HepG2 (cell line): Measurements from ENCODE around the gene CIBAR2. TPM values are rescaled to one million over a fixed set of nuclear protein-coding genes. Genes with fewer than 3 reads are reported as not detected.

Source experiments
- ATF1 ChIP-seq: IDR thresholded peaks from 2 replicates; pipeline ENCODE4 v1.6.1; 2016; ENCODE audit warnings: mild to moderate bottlenecking, control low read depth
- HNRNPL ChIP-seq: fragments of 200-400 bp; formaldehyde crosslinking; IDR thresholded peaks from 2 replicates; pipeline ENCODE4 v1.6.1; 2017; ENCODE audit warnings: mild to moderate bottlenecking, low read depth, low read length
- PHF5A ChIP-seq: IDR thresholded peaks from one replicate; pipeline ENCODE4 v1.6.1; 2018; ENCODE audit warnings: low read depth, missing genetic modification reagents; ENCODE audit not compliant: unreplicated experiment
- SMAD1 ChIP-seq: sonication (generic); formaldehyde crosslinking; IDR thresholded peaks from 2 replicates; pipeline ENCODE4 v1.4.0; 2020; ENCODE audit warnings: missing genetic modification reagents, low read depth, mild to moderate bottlenecking, borderline replicate concordance
- SNRNP70 ChIP-seq: fragments of 200-400 bp; formaldehyde crosslinking; IDR thresholded peaks from 2 replicates; pipeline ENCODE4 v1.6.1; 2017; ENCODE audit warnings: mild to moderate bottlenecking, low read depth, low read length, moderate library complexity
- TBP ChIP-seq: sonication (generic); formaldehyde crosslinking; IDR thresholded peaks from 2 replicates; pipeline ENCODE4 v1.5.0; 2020; ENCODE audit warnings: missing genetic modification reagents
- TCF7 ChIP-seq: sonication (generic); IDR thresholded peaks from 2 replicates; pipeline ENCODE4 v1.6.1; 2016; ENCODE audit warnings: antibody characterized with exemption, low read depth
- TERF1 ChIP-seq: sonication (generic); formaldehyde crosslinking; IDR thresholded peaks from 2 replicates; pipeline ENCODE4 v1.8.0; 2022; ENCODE audit warnings: mild to moderate bottlenecking, missing genetic modification reagents, moderate library complexity
- TFAP4 ChIP-seq: sonication (generic); IDR thresholded peaks from 2 replicates; pipeline ENCODE4 v1.6.1; 2016; ENCODE audit warnings: low read depth, borderline replicate concordance
- WIZ ChIP-seq: sonication (generic); formaldehyde crosslinking; IDR thresholded peaks from 2 replicates; pipeline ENCODE4 v1.5.1; 2020; ENCODE audit warnings: mild to moderate bottlenecking, missing genetic modification reagents
- ZBTB39 ChIP-seq: sonication (generic); formaldehyde crosslinking; IDR thresholded peaks from 2 replicates; pipeline ENCODE4 v1.5.0; 2020; ENCODE audit warnings: missing genetic modification reagents
- ZC3H13 ChIP-seq: sonication (generic); formaldehyde crosslinking; IDR thresholded peaks from 2 replicates; pipeline ENCODE4 v1.8.1; 2023; ENCODE audit warnings: mild to moderate bottlenecking, missing genetic modification reagents, moderate library complexity
- ZFP36 ChIP-seq: fragments of 150-350 bp; IDR thresholded peaks from 2 replicates; pipeline ENCODE4 v1.6.1; 2018; ENCODE audit warnings: borderline replicate concordance, low read length, low read depth; ENCODE audit not compliant: partially characterized antibody
- ZNF34 ChIP-seq: sonication (generic); formaldehyde crosslinking; IDR thresholded peaks from 2 replicates; pipeline ENCODE4 v1.4.0; 2020; ENCODE audit warnings: mild to moderate bottlenecking, missing genetic modification reagents, borderline replicate concordance
- ZNF547 ChIP-seq: sonication (generic); formaldehyde crosslinking; IDR thresholded peaks from 2 replicates; pipeline ENCODE4 v1.5.1; 2020; ENCODE audit warnings: mild to moderate bottlenecking, missing genetic modification reagents
- ZNF766 ChIP-seq: sonication (generic); formaldehyde crosslinking; IDR thresholded peaks from 2 replicates; pipeline ENCODE4 v1.5.0; 2020; ENCODE audit warnings: missing genetic modification reagents, borderline replicate concordance
- ZNF792 ChIP-seq: IDR thresholded peaks from 2 replicates; pipeline ENCODE4 v1.6.1; 2016
- polyA plus RNA-seq, 8 experiments: library from polyadenylated mRNA; depleted of rRNA in 3 of 8; stranded (reverse) in 7 of 8; unstranded in 1 of 8; fragments of >200 nt; fragmentation: Illumina TruSeq in 4 of 8; extraction: Trizol in 4 of 8; gene quantifications; 2 replicates each; pipeline versions ENCODE4 v1.2.1 to v1.2.3, GENCODE V29; 2011 to 2016; ENCODE audit warnings: low read depth in 4 of 8, missing spikeins in 1 of 8, mixed read lengths in 1 of 8; ENCODE audit not compliant: insufficient read depth in 1 of 8
- total RNA-seq, 5 experiments: library from RNA; depleted of rRNA; stranded (reverse); fragments of >200 nt; fragmentation: Illumina TruSeq; extraction: Trizol; gene quantifications; 2 replicates each; pipeline ENCODE4 v1.2.3, GENCODE V29; 2016; ENCODE audit warnings: low read depth in 1 of 5
- TF ChIP-seq, protein P1 (sequence below): sonication (generic); formaldehyde crosslinking; IDR thresholded peaks from 2 replicates; pipeline ENCODE4 v1.8.0; 2023; ENCODE audit warnings: mild to moderate bottlenecking, missing genetic modification reagents
- TF ChIP-seq, protein P2 (sequence below): sonication (generic); formaldehyde crosslinking; IDR thresholded peaks from 2 replicates; pipeline ENCODE4 v1.4.0; 2020; ENCODE audit warnings: missing genetic modification reagents, mild to moderate bottlenecking, borderline replicate concordance
- TF ChIP-seq, protein P3 (sequence below): sonication (generic); formaldehyde crosslinking; IDR thresholded peaks from 2 replicates; pipeline ENCODE4 v1.4.0; 2020; ENCODE audit warnings: mild to moderate bottlenecking, missing genetic modification reagents

CIBAR2 gene
- total and polyA plus RNA-seq, 2 of the 13 experiments (the other 11 are each of a cell fraction or from before 2014, with no cell fraction given): not detected

DNA sequence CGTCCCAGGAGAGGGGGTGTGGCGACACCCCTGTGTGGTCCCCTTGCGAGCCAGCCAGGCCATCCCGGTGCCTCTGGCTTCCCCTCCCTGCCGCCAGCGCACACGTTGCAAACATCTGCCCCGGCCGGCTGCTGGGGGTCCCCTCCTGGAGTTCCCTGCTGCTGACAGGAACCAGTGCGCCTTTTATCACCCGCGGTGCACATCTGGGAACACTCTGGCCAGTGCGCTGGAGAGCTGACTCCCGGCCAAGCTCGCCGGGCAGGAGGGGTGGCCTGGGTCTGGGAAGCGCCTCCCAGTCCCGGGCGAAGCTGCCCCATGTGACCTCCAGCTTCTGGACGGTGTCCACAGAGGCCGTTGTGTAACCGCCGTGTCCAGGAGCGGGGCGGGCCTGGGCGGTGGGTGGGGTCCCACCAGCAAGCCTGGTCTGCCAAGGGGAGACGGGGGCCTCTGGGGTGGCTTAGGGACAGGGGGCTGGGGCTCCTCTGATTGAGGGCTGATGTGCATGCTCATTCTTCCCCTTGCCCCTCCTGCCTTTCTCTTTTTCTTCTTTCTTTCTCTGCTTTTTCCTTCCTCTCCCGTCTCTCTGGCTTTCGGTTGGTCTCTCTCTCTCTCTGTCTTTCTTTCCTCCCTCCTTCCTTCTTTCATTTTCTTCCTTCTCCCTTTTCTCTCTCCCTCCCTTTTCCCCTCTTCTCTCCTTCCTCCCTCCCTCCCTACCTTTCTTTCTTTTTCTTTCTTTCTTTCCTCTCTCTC is 25.2 kb upstream of the CIBAR2 start (continued):
- peak; percentile 62; the same call in 1 of the 2 replicates for TF ChIP-seq TFAP4
- TF ChIP-seq, protein P1, sequence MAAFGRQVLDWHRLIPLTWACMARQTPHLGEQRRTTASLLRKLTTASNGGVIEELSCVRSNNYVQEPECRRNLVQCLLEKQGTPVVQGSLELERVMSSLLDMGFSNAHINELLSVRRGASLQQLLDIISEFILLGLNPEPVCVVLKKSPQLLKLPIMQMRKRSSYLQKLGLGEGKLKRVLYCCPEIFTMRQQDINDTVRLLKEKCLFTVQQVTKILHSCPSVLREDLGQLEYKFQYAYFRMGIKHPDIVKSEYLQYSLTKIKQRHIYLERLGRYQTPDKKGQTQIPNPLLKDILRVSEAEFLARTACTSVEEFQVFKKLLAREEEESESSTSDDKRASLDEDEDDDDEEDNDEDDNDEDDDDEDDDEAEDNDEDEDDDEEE: no peak
- no peak for TF ChIP-seq TBP
- TF ChIP-seq ZNF792: peak; percentile 79; the same call in 1 of the 2 replicates
- TF ChIP-seq TCF7: no peak
- peak; percentile 37 for TF ChIP-seq ZNF547 (CRISPR knock-in tag)
- TF ChIP-seq, protein P2, sequence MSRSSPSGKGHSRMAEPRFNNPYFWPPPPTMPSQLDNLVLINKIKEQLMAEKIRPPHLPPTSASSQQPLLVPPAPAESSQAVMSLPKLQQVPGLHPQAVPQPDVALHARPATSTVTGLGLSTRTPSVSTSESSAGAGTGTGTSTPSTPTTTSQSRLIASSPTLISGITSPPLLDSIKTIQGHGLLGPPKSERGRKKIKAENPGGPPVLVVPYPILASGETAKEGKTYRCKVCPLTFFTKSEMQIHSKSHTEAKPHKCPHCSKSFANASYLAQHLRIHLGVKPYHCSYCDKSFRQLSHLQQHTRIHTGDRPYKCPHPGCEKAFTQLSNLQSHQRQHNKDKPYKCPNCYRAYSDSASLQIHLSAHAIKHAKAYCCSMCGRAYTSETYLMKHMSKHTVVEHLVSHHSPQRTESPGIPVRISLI (CRISPR knock-in tag): no peak
- peak; percentile 32; the same call in 1 of the 2 replicates for TF ChIP-seq SMAD1
- no peak for TF ChIP-seq TERF1 (CRISPR knock-in tag)
- TF ChIP-seq WIZ (CRISPR knock-in tag): no peak; the same call in 1 of the 2 replicates
- no peak for TF ChIP-seq PHF5A
- TF ChIP-seq ZNF766 (CRISPR knock-in tag): peak; percentile 90; the same call in 1 of the 2 replicates
- no peak for TF ChIP-seq ZC3H13 (CRISPR knock-in tag)
- TF ChIP-seq ATF1 (CRISPR knock-in tag): no peak
- no peak for TF ChIP-seq ZFP36
- TF ChIP-seq, protein P3, sequence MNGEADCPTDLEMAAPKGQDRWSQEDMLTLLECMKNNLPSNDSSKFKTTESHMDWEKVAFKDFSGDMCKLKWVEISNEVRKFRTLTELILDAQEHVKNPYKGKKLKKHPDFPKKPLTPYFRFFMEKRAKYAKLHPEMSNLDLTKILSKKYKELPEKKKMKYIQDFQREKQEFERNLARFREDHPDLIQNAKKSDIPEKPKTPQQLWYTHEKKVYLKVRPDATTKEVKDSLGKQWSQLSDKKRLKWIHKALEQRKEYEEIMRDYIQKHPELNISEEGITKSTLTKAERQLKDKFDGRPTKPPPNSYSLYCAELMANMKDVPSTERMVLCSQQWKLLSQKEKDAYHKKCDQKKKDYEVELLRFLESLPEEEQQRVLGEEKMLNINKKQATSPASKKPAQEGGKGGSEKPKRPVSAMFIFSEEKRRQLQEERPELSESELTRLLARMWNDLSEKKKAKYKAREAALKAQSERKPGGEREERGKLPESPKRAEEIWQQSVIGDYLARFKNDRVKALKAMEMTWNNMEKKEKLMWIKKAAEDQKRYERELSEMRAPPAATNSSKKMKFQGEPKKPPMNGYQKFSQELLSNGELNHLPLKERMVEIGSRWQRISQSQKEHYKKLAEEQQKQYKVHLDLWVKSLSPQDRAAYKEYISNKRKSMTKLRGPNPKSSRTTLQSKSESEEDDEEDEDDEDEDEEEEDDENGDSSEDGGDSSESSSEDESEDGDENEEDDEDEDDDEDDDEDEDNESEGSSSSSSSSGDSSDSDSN (CRISPR knock-in tag): peak; percentile 83
- TF ChIP-seq HNRNPL: peak; percentile 66; the same call in 1 of the 2 replicates
- TF ChIP-seq ZNF34: no peak; the same call in 1 of the 2 replicates
- no peak; the same call in 1 of the 2 replicates for TF ChIP-seq ZBTB39 (CRISPR knock-in tag)
- TF ChIP-seq SNRNP70: no peak
